K562 (cell line): ENCODE measurements around the gene FGF21. TPM values are rescaled to one million over a fixed set of nuclear protein-coding genes. Genes with fewer than 3 reads are reported as not detected.

Experiments used
- C11orf30 ChIP-seq: fragments of 450-650 bp; IDR thresholded peaks from 2 replicates; pipeline ENCODE4 v1.6.1; 2016; ENCODE audit warnings: low read depth, mild to moderate bottlenecking
- CREB3 ChIP-seq: fragments of 450-650 bp; conservative IDR thresholded peaks from 2 replicates; pipeline ENCODE4 v1.6.1; 2016; ENCODE audit warnings: missing genetic modification characterization, low read depth, mild to moderate bottlenecking, missing compliant biosample characterization, moderate library complexity
- ERF ChIP-seq: fragments of 450-650 bp; formaldehyde crosslinking; IDR thresholded peaks from 2 replicates; pipeline ENCODE4 v1.4.0; 2020; ENCODE audit warnings: mild to moderate bottlenecking, mixed read lengths
- FOXJ2 ChIP-seq: fragments of 200-800 bp; sonication (Bioruptor generic); IDR thresholded peaks from 2 replicates; pipeline ENCODE4 v1.6.1; 2016; ENCODE audit warnings: missing genetic modification characterization, missing compliant biosample characterization
- HCFC1 ChIP-seq: IDR thresholded peaks from 2 replicates; pipeline ENCODE4 v1.6.1; 2012; ENCODE audit warnings: low read depth, low read length, improper control_type of control experiment
- MEF2A ChIP-seq: IDR thresholded peaks from 2 replicates; pipeline ENCODE4 v1.6.1; 2011; ENCODE audit warnings: low read depth, mild to moderate bottlenecking, low read length, moderate library complexity; ENCODE audit not compliant: control insufficient read depth
- MXI1 ChIP-seq: IDR thresholded peaks from 2 replicates; pipeline ENCODE4 v1.6.1; 2011; ENCODE audit warnings: low read depth, mild to moderate bottlenecking, improper control_type of control experiment, low read length
- NR2C2 ChIP-seq, 2 experiments: fragments of 200-800 bp in 1 of 2; sonication (Bioruptor generic) in 1 of 2; sonication (generic) in 1 of 2; formaldehyde crosslinking in 1 of 2; IDR thresholded peaks; 2 replicates each; pipeline versions ENCODE4 v1.6.1 to v1.8.0; 2016 to 2022; ENCODE audit warnings: mild to moderate bottlenecking in 1 of 2, missing compliant biosample characterization in 1 of 2, missing genetic modification characterization in 1 of 2, missing genetic modification reagents in 1 of 2
- NR4A1 ChIP-seq, 2 experiments: fragments of 250-450 bp in 1 of 2; fragments of 450-650 bp in 1 of 2; sonication (Bioruptor Pico) in 1 of 2; IDR thresholded peaks; 2 replicates each; pipeline versions ENCODE4 v1.4.0 to v1.6.1; 2016 to 2020; ENCODE audit warnings: mild to moderate bottlenecking in 2 of 2, missing compliant biosample characterization in 1 of 2, missing genetic modification characterization in 1 of 2, moderate library complexity in 1 of 2
- NRF1 ChIP-seq, 2 experiments: fragments of 450-650 bp; IDR thresholded peaks in 1 of 2; conservative IDR thresholded peaks in 1 of 2; 2 replicates each; pipeline ENCODE4 v1.6.1; 2014; ENCODE audit warnings: mild to moderate bottlenecking in 2 of 2
- OTX1 ChIP-seq: fragments of 450-650 bp; formaldehyde crosslinking; IDR thresholded peaks from 2 replicates; pipeline ENCODE4 v1.4.0; 2022; ENCODE audit warnings: mild to moderate bottlenecking
- STAG1 ChIP-seq: sonication (generic); formaldehyde crosslinking; IDR thresholded peaks from 2 replicates; pipeline ENCODE4 v1.5.0; 2020; ENCODE audit warnings: missing genetic modification reagents, borderline replicate concordance
- SUPT5H ChIP-seq: fragments of 450-650 bp; IDR thresholded peaks from 2 replicates; pipeline ENCODE4 v1.6.1; 2016
- TAF1 ChIP-seq: IDR thresholded peaks from 2 replicates; pipeline ENCODE4 v1.6.1; 2011; ENCODE audit warnings: mild to moderate bottlenecking, low read length, moderate library complexity; ENCODE audit not compliant: insufficient read depth, control insufficient read depth, severe bottlenecking; ENCODE audit errors: extremely low read depth
- TRIM28 ChIP-seq: fragments of 450-650 bp; IDR thresholded peaks from 2 replicates; pipeline ENCODE4 v1.6.1; 2017
- TSC22D4 ChIP-seq: fragments of 450-650 bp; IDR thresholded peaks from 2 replicates; pipeline ENCODE4 v1.6.1; 2016; ENCODE audit warnings: missing genetic modification characterization, missing biosample characterization, control low read depth
- ZNF143 ChIP-seq: sonication (generic); formaldehyde crosslinking; IDR thresholded peaks from 2 replicates; pipeline ENCODE4 v1.9.0; 2022; ENCODE audit warnings: mild to moderate bottlenecking, missing genetic modification reagents
- ZNF24 ChIP-seq: fragments of 450-650 bp; IDR thresholded peaks from 2 replicates; pipeline ENCODE4 v1.6.1; 2016
- ZNF584 ChIP-seq: fragments of 200-800 bp; sonication (Bioruptor generic); IDR thresholded peaks from 2 replicates; pipeline ENCODE4 v1.6.1; 2016; ENCODE audit warnings: low read depth, mild to moderate bottlenecking, missing genetic modification characterization, missing compliant biosample characterization
- ZNF639 ChIP-seq, 2 experiments: fragments of 200-800 bp in 1 of 2; sonication (Bioruptor generic) in 1 of 2; sonication (generic) in 1 of 2; formaldehyde crosslinking in 1 of 2; IDR thresholded peaks in 1 of 2; conservative IDR thresholded peaks in 1 of 2; 2 replicates each; pipeline versions ENCODE4 v1.5.0 to v1.6.1; 2016 to 2020; ENCODE audit warnings: missing compliant biosample characterization in 1 of 2, missing genetic modification characterization in 1 of 2, missing genetic modification reagents in 1 of 2
- polyA plus RNA-seq, 8 experiments: library from polyadenylated mRNA; depleted of rRNA in 4 of 8; stranded (reverse) in 5 of 8; unstranded in 3 of 8; fragments of >200 nt; fragmentation: Nextera tagmentation in 2 of 8; fragmentation: Illumina TruSeq in 1 of 8; extraction: Ambion mirVana in 2 of 8; extraction: Trizol in 1 of 8; gene quantifications; 2 replicates each; pipeline versions ENCODE4 v1.2.1 to v1.2.3, GENCODE V29; 2011 to 2014; ENCODE audit warnings: inconsistent platforms in 1 of 8, missing spikeins in 1 of 8
- total RNA-seq, 7 experiments: library from RNA; depleted of rRNA in 6 of 7; stranded (reverse); fragments of >200 nt in 6 of 7; fragmentation: Illumina TruSeq in 2 of 7; extraction: Trizol in 2 of 7; gene quantifications; 2 replicates each; pipeline versions ENCODE4 v1.2.1 to v1.2.3, GENCODE V29; 2011 to 2021; ENCODE audit warnings: low replicate concordance in 1 of 7

Gene FGF21
- total and polyA plus RNA-seq, 9 of the 15 experiments (the other 6 are each of a cell fraction or from before 2014, with no cell fraction given), result 0.04 to 0.77 (median 0.09) TPM; not detected in 6

GRCh38 chr19:48738557-48739403 lies 16.5 kb upstream of the FGF21 start (continued):
- TF ChIP-seq NR4A1 (CRISPR knock-in tag; IDR thresholded peaks at IDR 0.05), result peak; percentile 79; the same call in 1 of the 2 replicates
- TF ChIP-seq NR4A1 (tag; IDR thresholded peaks at IDR 0.05), result peak; percentile 77
- TF ChIP-seq C11orf30, result no peak
- TF ChIP-seq STAG1, result peak; percentile 26
- peak in 1 of 2 experiments; percentile 77; a peak in 2 of 4 replicates for TF ChIP-seq NRF1 (conservative IDR thresholded peaks at IDR 0.05 in 1 of 2, IDR thresholded peaks at IDR 0.05 in 1 of 2)
- peak; percentile 56 for TF ChIP-seq HCFC1
- peak; percentile 29; the same call in 1 of the 2 replicates for TF ChIP-seq MXI1
- TF ChIP-seq TSC22D4 (tag), result no peak
- TF ChIP-seq MEF2A, result 0 out of 2 replicates have a peak, but pooled peaks have one; percentile 30
- TF ChIP-seq CREB3 (tag), result no peak
- 0 out of 2 replicates have a peak, but pooled peaks have one; percentile 41 for TF ChIP-seq FOXJ2 (tag)
- no peak for TF ChIP-seq NR2C2 (CRISPR knock-in tag; IDR thresholded peaks at IDR 0.05)
- peak; percentile 35; the same call in 1 of the 2 replicates for TF ChIP-seq NR2C2 (tag; IDR thresholded peaks at IDR 0.05)
- TF ChIP-seq ZNF143 (CRISPR knock-in tag), result 0 out of 2 replicates have a peak, but pooled peaks have one; percentile 30
- TF ChIP-seq ERF (CRISPR knock-in tag), result peak; percentile 92; the same call in 1 of the 2 replicates
- TF ChIP-seq SUPT5H, result peak; percentile 80
- TF ChIP-seq ZNF584, result no peak
- TF ChIP-seq TAF1, result peak; percentile 6
- TF ChIP-seq ZNF639 (CRISPR knock-in tag; conservative IDR thresholded peaks at IDR 0.05 in 1 of 2, IDR thresholded peaks at IDR 0.05 in 1 of 2), result peak in 1 of 2 experiments; percentile 80; a peak in 2 of 4 replicates
- TF ChIP-seq OTX1 (CRISPR knock-in tag), result no peak
- no peak for TF ChIP-seq TRIM28
- peak; percentile 57; the same call in 1 of the 2 replicates for TF ChIP-seq ZNF24
